HepG2 (cell line): ENCODE data around the gene DDX6. TPM values are rescaled to one million over a fixed set of nuclear protein-coding genes. Genes with fewer than 3 reads are reported as not detected.
"Not testable (repeated sequence)": the region's sequence is repeated elsewhere in the genome, so short reads cannot be mapped to it uniquely, and the experiment has no call there.

Source experiments
- ATAC-seq: fragments of 200-7000 bp; cut with Tn5 transposase; 3 replicates; pipeline ENCODE4 v1.9.1; 2020; ENCODE audit warnings: mild to moderate bottlenecking, moderate library complexity
- BruUV-seq: library from RNA; stranded (reverse); fragments of 400-500 nt; replicated peaks from 2 replicates; lab custom pipeline; 2021; lab: Mats Ljungman, UMichigan
- CTCF ChIA-PET: fragments of 300-600 bp; formaldehyde crosslinking; extraction: SDS; loops from one replicate; lab custom pipeline; 2021; ENCODE audit warnings: low total read pairs, inconsistent platforms, low intra/inter-chr PET ratio; lab: Yijun Ruan, JAX
- POLR2A ChIA-PET: fragments of 350-600 bp; sonication (Branson Sonifier 250); formaldehyde crosslinking; loops from one replicate; lab custom pipeline; 2020; ENCODE audit warnings: antibody characterized with exemption, inconsistent platforms; lab: Yijun Ruan, JAX
- DNase-seq: peaks from one replicate; pipeline ENCODE4 v3.0.0-alpha.2; 2015; ENCODE audit warnings: low spot score
- FAIRE-seq: peaks from 3 replicates; lab custom pipeline; 2011; peaks lifted over from hg19 to GRCh38; lab: Jason Lieb, UNC
- H2AFZ ChIP-seq: one replicate; pipeline ENCODE4 v1.6.1; 2011; ENCODE audit warnings: low read length, inconsistent platforms
- H3K27ac ChIP-seq: fragments of 300-600 bp; 3 replicates; pipeline ENCODE4 v1.8.0; 2011; ENCODE audit warnings: mixed run types, mild to moderate bottlenecking, mixed read lengths, low read length, inconsistent platforms; ENCODE audit not compliant: insufficient read depth; ENCODE audit errors: extremely low read length
- H3K27me3 ChIP-seq, 2 experiments: fragments of 200-600 bp in 1 of 2; 2 replicates in 1 of 2; 3 replicates in 1 of 2; pipeline versions ENCODE4 v1.6.0 to v1.8.0; 2011; ENCODE audit warnings: low read length in 2 of 2, mild to moderate bottlenecking in 2 of 2, moderate library complexity in 2 of 2, inconsistent platforms in 1 of 2; ENCODE audit not compliant: insufficient read depth in 2 of 2, control insufficient read depth in 1 of 2
- H3K36me3 ChIP-seq, 2 experiments: fragments of 200-600 bp in 1 of 2; replicated peaks in 1 of 2; 2 replicates in 1 of 2; 3 replicates in 1 of 2; pipeline versions ENCODE4 v1.5.1 to v1.8.0; 2011; ENCODE audit warnings: low read length in 2 of 2, inconsistent platforms in 1 of 2; ENCODE audit not compliant: insufficient read depth in 2 of 2, control insufficient read depth in 1 of 2
- H3K4me1 ChIP-seq: 2 replicates; pipeline ENCODE4 v1.5.1; 2012; ENCODE audit warnings: low read length, inconsistent platforms; ENCODE audit not compliant: insufficient read depth
- H3K4me2 ChIP-seq: 2 replicates; pipeline ENCODE4 v1.6.0; 2011; ENCODE audit warnings: low read depth, low read length, inconsistent platforms
- H3K4me3 ChIP-seq, 3 experiments: fragments of 200-600 bp in 1 of 3; sonication (generic), shearing (Covaris generic) in 1 of 3; replicated peaks in 1 of 3; 2 replicates each; pipeline ENCODE4 v1.5.1; 2011 to 2016; ENCODE audit warnings: low read length in 3 of 3, inconsistent platforms in 2 of 3, low read depth in 2 of 3, mild to moderate bottlenecking in 2 of 3, control low read depth in 1 of 3, mixed read lengths in 1 of 3; ENCODE audit not compliant: insufficient read depth in 1 of 3
- H3K79me2 ChIP-seq: one replicate; pipeline ENCODE4 v1.6.1; 2011; ENCODE audit warnings: low read length, inconsistent platforms; ENCODE audit not compliant: insufficient read depth
- H3K9ac ChIP-seq: 2 replicates; pipeline ENCODE4 v1.6.0; 2011; ENCODE audit warnings: mild to moderate bottlenecking, low read depth, low read length, inconsistent platforms; ENCODE audit not compliant: insufficient read depth
- H3K9me3 ChIP-seq: 2 replicates; pipeline ENCODE4 v1.5.1; 2012; ENCODE audit warnings: mild to moderate bottlenecking, low read length
- H4K20me1 ChIP-seq: 2 replicates; pipeline ENCODE4 v1.6.0; 2011; ENCODE audit warnings: inconsistent platforms, mild to moderate bottlenecking, low read length, moderate library complexity; ENCODE audit not compliant: insufficient read depth
- GFI1 ChIP-seq: sonication (generic); formaldehyde crosslinking; IDR thresholded peaks from 2 replicates; pipeline ENCODE4 v1.5.0; 2020; ENCODE audit warnings: missing genetic modification reagents, mild to moderate bottlenecking, borderline replicate concordance
- HES4 ChIP-seq: sonication (generic); formaldehyde crosslinking; IDR thresholded peaks from 2 replicates; pipeline ENCODE4 v1.9.0; 2021; ENCODE audit warnings: mild to moderate bottlenecking, missing genetic modification reagents, borderline replicate concordance
- HMG20B ChIP-seq: conservative IDR thresholded peaks from 2 replicates; pipeline ENCODE4 v1.6.1; 2016; ENCODE audit warnings: missing genetic modification reagents, missing compliant biosample characterization
- KDM6A ChIP-seq: IDR thresholded peaks from 2 replicates; pipeline ENCODE4 v1.6.1; 2016; ENCODE audit warnings: low read depth
- ZBTB20 ChIP-seq: sonication (generic); formaldehyde crosslinking; IDR thresholded peaks from 2 replicates; pipeline ENCODE4 v1.8.1; 2023; ENCODE audit warnings: missing genetic modification reagents, low read depth, mild to moderate bottlenecking, borderline replicate concordance
- ZNF441 ChIP-seq: sonication (generic); formaldehyde crosslinking; IDR thresholded peaks from 2 replicates; pipeline ENCODE4 v1.7.0; 2021; ENCODE audit warnings: missing genetic modification reagents, borderline replicate concordance
- ZNF564 ChIP-seq: sonication (generic); formaldehyde crosslinking; IDR thresholded peaks from 2 replicates; pipeline ENCODE4 v1.8.1; 2023; ENCODE audit warnings: mild to moderate bottlenecking, missing genetic modification reagents
- ZNF570 ChIP-seq: sonication (generic); formaldehyde crosslinking; IDR thresholded peaks from 2 replicates; pipeline ENCODE4 v1.4.0; 2020; ENCODE audit warnings: mild to moderate bottlenecking, missing genetic modification reagents, borderline replicate concordance
- ZSCAN31 ChIP-seq: sonication (generic); formaldehyde crosslinking; IDR thresholded peaks from 2 replicates; pipeline ENCODE4 v1.5.0; 2020; ENCODE audit warnings: low read depth, mild to moderate bottlenecking, missing genetic modification reagents
- WGBS: methylation state at CpG from one replicate; pipeline ENCODE4 v1.1.6; 2017; ENCODE audit warnings: low lambda C conversion rate; 5-methylcytosine and 5-hydroxymethylcytosine counted together
- in situ Hi-C: cut with HindIII; loops from 2 replicates; pipeline ENCODE4 v1.10.0; 2017; ENCODE audit warnings: low pct_unique_long_range_greater_than_20kb; ENCODE audit not compliant: extremely low pct_ligation_motif_present
- intact Hi-C: fragments of 100-400 bp; cut with micrococcal nuclease; formaldehyde crosslinking; loops from one replicate; pipeline ENCODE4 v1.10.0; 2022; ENCODE audit not compliant: unreplicated experiment
- polyA plus RNA-seq, 8 experiments: library from polyadenylated mRNA; depleted of rRNA in 3 of 8; stranded (reverse) in 7 of 8; unstranded in 1 of 8; fragments of >200 nt; fragmentation: Illumina TruSeq in 4 of 8; extraction: Trizol in 4 of 8; gene quantifications; 2 replicates each; pipeline versions ENCODE4 v1.2.1 to v1.2.3, GENCODE V29; 2011 to 2016; ENCODE audit warnings: low read depth in 4 of 8, missing spikeins in 1 of 8, mixed read lengths in 1 of 8; ENCODE audit not compliant: insufficient read depth in 1 of 8
- total RNA-seq, 5 experiments: library from RNA; depleted of rRNA; stranded (reverse); fragments of >200 nt; fragmentation: Illumina TruSeq; extraction: Trizol; gene quantifications; 2 replicates each; pipeline ENCODE4 v1.2.3, GENCODE V29; 2016; ENCODE audit warnings: low read depth in 1 of 5
- TF ChIP-seq, protein P1 (sequence below): sonication (generic); formaldehyde crosslinking; IDR thresholded peaks from 2 replicates; pipeline ENCODE4 v1.5.0; 2020; ENCODE audit warnings: missing genetic modification reagents
- TF ChIP-seq, protein P2 (sequence below): sonication (generic); formaldehyde crosslinking; IDR thresholded peaks from 2 replicates; pipeline ENCODE4 v1.5.0; 2020; ENCODE audit warnings: missing genetic modification reagents
- TF ChIP-seq, protein P3 (sequence below): sonication (generic); formaldehyde crosslinking; IDR thresholded peaks from 2 replicates; pipeline ENCODE4 v1.5.0; 2020; ENCODE audit warnings: mild to moderate bottlenecking, missing genetic modification reagents, moderate library complexity

The DDX6 gene
- total and polyA plus RNA-seq, 2 of the 13 experiments (the other 11 are each of a cell fraction or from before 2014, with no cell fraction given), result 20.9 to 59.2 TPM

DNA sequence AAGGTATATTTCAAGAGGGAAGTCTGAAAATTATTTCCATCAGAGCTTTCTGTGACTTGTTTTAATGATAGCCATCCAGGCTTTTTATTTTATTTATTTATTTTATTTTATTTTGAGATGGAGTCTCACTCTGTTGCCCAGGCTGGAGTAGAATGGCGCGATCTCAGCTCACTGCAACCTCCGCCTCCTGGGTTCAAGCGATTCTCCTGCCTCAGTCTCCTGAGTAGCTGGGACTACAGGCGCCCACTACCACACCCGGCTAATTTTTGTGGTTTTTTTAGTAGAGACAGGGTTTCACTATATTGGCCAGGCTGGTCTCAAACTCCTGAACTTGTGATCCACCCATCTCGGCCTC is 29.0 kb upstream of the DDX6 start:
- POLR2A ChIA-PET, BruUV-seq, H3K4me2 ChIP-seq, ATAC-seq, H3K27ac ChIP-seq, H3K79me2 ChIP-seq, FAIRE-seq, DNase-seq, CTCF ChIA-PET, H3K4me1 ChIP-seq, H3K4me3 ChIP-seq, H4K20me1 ChIP-seq, H3K36me3 ChIP-seq, H3K9ac ChIP-seq, in situ Hi-C loops, H3K9me3 ChIP-seq, intact Hi-C loops, H2AFZ ChIP-seq: not testable (repeated sequence)
- peaks cover 0 to 10% of the 10 kb centered on the region in 2 experiments; a peak in 1 of 5 replicates for H3K27me3 ChIP-seq
- WGBS, result 71% methylated on average over 7 of the region's 7 CpGs

DNA sequence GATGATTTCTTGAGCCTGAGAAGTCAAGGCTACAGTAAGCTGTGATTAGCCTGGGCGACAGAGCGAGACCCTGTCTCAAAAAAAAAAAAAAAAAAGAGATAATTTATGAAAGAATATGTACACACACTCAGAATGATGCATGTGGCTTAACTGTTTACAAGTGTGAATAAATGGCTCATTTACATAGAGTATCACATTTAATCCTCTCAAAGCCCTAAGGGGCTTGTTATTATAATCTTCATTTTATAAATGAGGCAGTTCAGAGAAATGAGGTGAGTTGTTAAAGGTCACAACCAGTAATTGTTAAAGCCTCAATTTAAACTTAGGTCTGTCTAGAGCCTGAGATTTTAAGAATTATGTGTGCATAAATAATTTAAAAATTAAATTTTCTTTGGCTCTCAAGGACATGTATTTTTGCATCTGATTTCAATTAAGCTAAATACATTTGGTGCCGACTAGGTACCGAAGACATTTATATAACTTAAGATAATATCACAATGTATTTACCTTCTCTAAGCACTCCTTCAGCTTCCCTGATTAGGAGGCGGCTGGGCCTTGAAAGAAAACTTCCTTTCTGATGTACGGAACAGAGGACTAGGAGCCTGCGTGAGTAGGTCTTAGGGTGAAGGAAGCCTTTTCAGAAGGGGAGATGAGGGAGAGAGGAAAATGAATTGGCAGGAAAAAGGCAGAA is 28.5 kb upstream of the DDX6 start:
- Histone ChIP-seq H3K9ac (no peak overlapping the region), H3K4me2 (no peak overlapping the region)
- no peak for DNase-seq
- TF ChIP-seq, protein P1, sequence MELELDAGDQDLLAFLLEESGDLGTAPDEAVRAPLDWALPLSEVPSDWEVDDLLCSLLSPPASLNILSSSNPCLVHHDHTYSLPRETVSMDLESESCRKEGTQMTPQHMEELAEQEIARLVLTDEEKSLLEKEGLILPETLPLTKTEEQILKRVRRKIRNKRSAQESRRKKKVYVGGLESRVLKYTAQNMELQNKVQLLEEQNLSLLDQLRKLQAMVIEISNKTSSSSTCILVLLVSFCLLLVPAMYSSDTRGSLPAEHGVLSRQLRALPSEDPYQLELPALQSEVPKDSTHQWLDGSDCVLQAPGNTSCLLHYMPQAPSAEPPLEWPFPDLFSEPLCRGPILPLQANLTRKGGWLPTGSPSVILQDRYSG (CRISPR knock-in tag), result no peak
- TF ChIP-seq GFI1 (CRISPR knock-in tag), result no peak
- TF ChIP-seq, protein P2, sequence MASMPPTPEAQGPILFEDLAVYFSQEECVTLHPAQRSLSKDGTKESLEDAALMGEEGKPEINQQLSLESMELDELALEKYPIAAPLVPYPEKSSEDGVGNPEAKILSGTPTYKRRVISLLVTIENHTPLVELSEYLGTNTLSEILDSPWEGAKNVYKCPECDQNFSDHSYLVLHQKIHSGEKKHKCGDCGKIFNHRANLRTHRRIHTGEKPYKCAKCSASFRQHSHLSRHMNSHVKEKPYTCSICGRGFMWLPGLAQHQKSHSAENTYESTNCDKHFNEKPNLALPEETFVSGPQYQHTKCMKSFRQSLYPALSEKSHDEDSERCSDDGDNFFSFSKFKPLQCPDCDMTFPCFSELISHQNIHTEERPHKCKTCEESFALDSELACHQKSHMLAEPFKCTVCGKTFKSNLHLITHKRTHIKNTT (CRISPR knock-in tag), result no peak
- no peak for TF ChIP-seq ZSCAN31 (CRISPR knock-in tag)
- TF ChIP-seq ZBTB20 (CRISPR knock-in tag), result no peak
- no peak for TF ChIP-seq KDM6A (CRISPR knock-in tag)
- TF ChIP-seq HES4 (CRISPR knock-in tag), result no peak
- TF ChIP-seq, protein P3, sequence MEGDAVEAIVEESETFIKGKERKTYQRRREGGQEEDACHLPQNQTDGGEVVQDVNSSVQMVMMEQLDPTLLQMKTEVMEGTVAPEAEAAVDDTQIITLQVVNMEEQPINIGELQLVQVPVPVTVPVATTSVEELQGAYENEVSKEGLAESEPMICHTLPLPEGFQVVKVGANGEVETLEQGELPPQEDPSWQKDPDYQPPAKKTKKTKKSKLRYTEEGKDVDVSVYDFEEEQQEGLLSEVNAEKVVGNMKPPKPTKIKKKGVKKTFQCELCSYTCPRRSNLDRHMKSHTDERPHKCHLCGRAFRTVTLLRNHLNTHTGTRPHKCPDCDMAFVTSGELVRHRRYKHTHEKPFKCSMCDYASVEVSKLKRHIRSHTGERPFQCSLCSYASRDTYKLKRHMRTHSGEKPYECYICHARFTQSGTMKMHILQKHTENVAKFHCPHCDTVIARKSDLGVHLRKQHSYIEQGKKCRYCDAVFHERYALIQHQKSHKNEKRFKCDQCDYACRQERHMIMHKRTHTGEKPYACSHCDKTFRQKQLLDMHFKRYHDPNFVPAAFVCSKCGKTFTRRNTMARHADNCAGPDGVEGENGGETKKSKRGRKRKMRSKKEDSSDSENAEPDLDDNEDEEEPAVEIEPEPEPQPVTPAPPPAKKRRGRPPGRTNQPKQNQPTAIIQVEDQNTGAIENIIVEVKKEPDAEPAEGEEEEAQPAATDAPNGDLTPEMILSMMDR (CRISPR knock-in tag), result no peak
- no peak for TF ChIP-seq ZNF441 (CRISPR knock-in tag)
- TF ChIP-seq HMG20B, result no peak
- no peak for TF ChIP-seq ZNF564 (CRISPR knock-in tag)
- TF ChIP-seq ZNF570 (CRISPR knock-in tag), result no peak
- TF ChIP-seq, all 625 proteins: peak for 0
- 69% methylated on average over 7 of the region's 7 CpGs for WGBS
- Histone ChIP-seq H3K27me3 (peaks cover 0 to 10% of the 10 kb centered on the region in 2 experiments; a peak in 1 of 5 replicates), H4K20me1 (no peaks in the 10 kb centered on the region), H3K79me2 (no peaks in the 10 kb centered on the region), H3K36me3 (no peaks in the 10 kb centered on the region), H3K9me3 (no peaks in the 10 kb centered on the region), H3K4me1 (no peaks in the 10 kb centered on the region), H3K4me3 (no peak overlapping the region), H2AFZ (no peak overlapping the region), H3K27ac (no peak overlapping the region)
- no peak for ATAC-seq
- intact Hi-C loops, result no loop called here
- CTCF ChIA-PET, result no interaction called here
- BruUV-seq, result no TSS peak
- in situ Hi-C loops, result no loop called here
- FAIRE-seq, result no peak
- POLR2A ChIA-PET, result no interaction called here
